ENCODE measurements around the gene TRAPPC14. TPM values are rescaled to one million over a fixed set of nuclear protein-coding genes. Genes with fewer than 3 reads are reported as not detected.

The TRAPPC14 gene
- polyA plus RNA-seq, 1 experiment, result 3.5 TPM

- Histone ChIP-seq H3K27ac (ENCODE audit: low read depth, low read length) (no peak overlapping the region), H3K4me3 (ENCODE audit: low read depth, low read length) (peak overlapping the region; percentile 63), H3K27me3 (ENCODE audit: control insufficient read depth, insufficient read depth, low read length) (peaks cover 2% of the 10 kb centered on the region), H3K9me3 (ENCODE audit: control insufficient read depth, insufficient read depth, low read length) (no peaks in the 10 kb centered on the region)
- POLR2A ChIA-PET, result interaction anchor here (0.6 to 2.0 kb wide), 6 partner anchors 9 to 92 kb away, joined by 3 to 9 read pairs (median 5); partner anchors contain the start of genes LAMTOR4 and TRAPPC14
- TF ChIP-seq CTCF (IDR thresholded peaks at IDR 0.05; ENCODE audit: low read depth, low read length), result no peak
- no peak for DNase-seq (ENCODE audit: low read depth, low spot score)
- CTCF ChIA-PET, result interaction anchor here (1.0 to 3.1 kb wide), 3 partner anchors 35 to 240 kb away, joined by 3 to 12 read pairs (median 12); no protein-coding TSS in a partner anchor
Measured at GRCh38 chr7:100167912-100168323, 9.4 kb upstream of the TRAPPC14 start.

- DNase-seq (ENCODE audit: low read depth, low spot score), result no peak
- TF ChIP-seq CTCF (IDR thresholded peaks at IDR 0.05; ENCODE audit: low read depth, low read length), result no peak
- H3K9me3 ChIP-seq (ENCODE audit: control insufficient read depth, insufficient read depth, low read length), result no peaks in the 10 kb centered on the region
- POLR2A ChIA-PET, result interaction anchor here (1.5 to 2.0 kb wide), 2 partner anchors 9 to 18 kb away, joined by 5 to 9 read pairs; partner anchors contain the start of genes LAMTOR4 and TRAPPC14
- peak overlapping the region; percentile 63 for H3K4me3 ChIP-seq (ENCODE audit: low read depth, low read length)
- no peak overlapping the region for H3K27ac ChIP-seq (ENCODE audit: low read depth, low read length)
- CTCF ChIA-PET, result interaction anchor here (0.6 to 3.1 kb wide), 4 partner anchors 15 to 241 kb away, joined by 3 to 12 read pairs (median 8); no protein-coding TSS in a partner anchor
- H3K27me3 ChIP-seq (ENCODE audit: control insufficient read depth, insufficient read depth, low read length), result peaks cover 2% of the 10 kb centered on the region
Measured at GRCh38 chr7:100166970-100167911, 8.7 kb upstream of the TRAPPC14 start.

- no peaks in the 10 kb centered on the region for H3K9me3 ChIP-seq (ENCODE audit: control insufficient read depth, insufficient read depth, low read length)
- ChIA-PET CTCF (interaction anchor here (0.6 to 3.1 kb wide), 3 partner anchors 15 to 34 kb away, joined by 3 to 12 read pairs (median 4); no protein-coding TSS in a partner anchor), POLR2A (interaction anchor here (0.6 kb wide), 1 partner anchor 11 kb away, joined by 3 read pairs; no protein-coding TSS in a partner anchor)
- no peak overlapping the region for H3K27ac ChIP-seq (ENCODE audit: low read depth, low read length)
- no peak for TF ChIP-seq CTCF (IDR thresholded peaks at IDR 0.05; ENCODE audit: low read depth, low read length)
- no peak for DNase-seq (ENCODE audit: low read depth, low spot score)
- peaks cover 2% of the 10 kb centered on the region for H3K27me3 ChIP-seq (ENCODE audit: control insufficient read depth, insufficient read depth, low read length)
- H3K4me3 ChIP-seq (ENCODE audit: low read depth, low read length), result no peak overlapping the region
Measured at GRCh38 chr7:100166317-100166940, 7.9 kb upstream of the TRAPPC14 start.

GRCh38 chr7:100163871-100164270 is 5.3 kb upstream of the TRAPPC14 start:
- peaks cover 2% of the 10 kb centered on the region for H3K27me3 ChIP-seq (ENCODE audit: control insufficient read depth, insufficient read depth, low read length)
- H3K4me3 ChIP-seq (ENCODE audit: low read depth, low read length), result no peak overlapping the region
- CTCF ChIA-PET, result no interaction called here
- POLR2A ChIA-PET, result no interaction called here
- TF ChIP-seq CTCF (IDR thresholded peaks at IDR 0.05; ENCODE audit: low read depth, low read length), result no peak
- no peak for DNase-seq (ENCODE audit: low read depth, low spot score)
- no peaks in the 10 kb centered on the region for H3K9me3 ChIP-seq (ENCODE audit: control insufficient read depth, insufficient read depth, low read length)
- no peak overlapping the region for H3K27ac ChIP-seq (ENCODE audit: low read depth, low read length)

All from AG04450 (cell line).